GM12878 (cell line): ENCODE results near the gene B4GALT5. TPM values are rescaled to one million over a fixed set of nuclear protein-coding genes. Genes with fewer than 3 reads are reported as not detected.

Experiments
- ATAC-seq: fragments of 200-7000 bp; cut with Tn5 transposase; 3 replicates; pipeline ENCODE4 v1.9.1; 2020; ENCODE audit warnings: mild to moderate bottlenecking, moderate library complexity
- BruUV-seq: library from RNA; stranded (reverse); fragments of 400-500 nt; replicated peaks from 2 replicates; lab custom pipeline; 2021; lab: Mats Ljungman, UMichigan
- CTCF ChIA-PET: fragments of 300-600 bp; sonication (Branson Sonifier 250); formaldehyde crosslinking; extraction: SDS; loops from one replicate; lab custom pipeline; 2021; ENCODE audit warnings: inconsistent platforms; lab: Yijun Ruan, JAX
- POLR2A ChIA-PET: fragments of 350-600 bp; formaldehyde crosslinking; extraction: SDS; loops from one replicate; lab custom pipeline; 2021; ENCODE audit warnings: inconsistent platforms; lab: Charles Lee
- RAD21 ChIA-PET: fragments of 300-600 bp; sonication (Branson Sonifier 250); formaldehyde crosslinking; loops from one replicate; lab custom pipeline; 2023; ENCODE audit warnings: antibody characterized with exemption; ENCODE audit not compliant: unreplicated experiment; lab: Charles Lee
- SMC1A ChIA-PET: fragments of 300-600 bp; sonication (Branson Sonifier 250); formaldehyde crosslinking; loops from one replicate; lab custom pipeline; 2023; ENCODE audit not compliant: unreplicated experiment, uncharacterized antibody; lab: Charles Lee
- DNase-seq: peaks from one replicate; pipeline ENCODE4 v3.0.0-alpha.2; 2011; ENCODE audit warnings: low read depth, low spot score
- FAIRE-seq: peaks from 3 replicates; lab custom pipeline; 2011; peaks lifted over from hg19 to GRCh38; lab: Jason Lieb, UNC
- H2AFZ ChIP-seq: 2 replicates; pipeline ENCODE4 v1.6.0; 2011; ENCODE audit warnings: low read depth, low read length, control low read depth; ENCODE audit not compliant: control insufficient read depth
- H3K27ac ChIP-seq: 2 replicates; pipeline ENCODE4 v1.5.1; 2011; ENCODE audit warnings: control low read depth; ENCODE audit not compliant: control insufficient read depth, insufficient read depth
- H3K27me3 ChIP-seq, 2 experiments: replicated peaks in 1 of 2; 2 replicates each; pipeline versions ENCODE4 v1.6.0 to v1.6.1; 2011; ENCODE audit warnings: low read length in 1 of 2; ENCODE audit not compliant: control insufficient read depth in 2 of 2, insufficient read depth in 2 of 2
- H3K36me3 ChIP-seq, 2 experiments: 2 replicates each; pipeline ENCODE4 v1.5.1; 2011; ENCODE audit warnings: low read length in 1 of 2; ENCODE audit not compliant: control insufficient read depth in 2 of 2, insufficient read depth in 2 of 2
- H3K4me1 ChIP-seq: 2 replicates; pipeline ENCODE4 v1.6.1; 2011; ENCODE audit warnings: mild to moderate bottlenecking, low read length, moderate library complexity, mixed read lengths; ENCODE audit not compliant: control insufficient read depth, insufficient read depth
- H3K4me2 ChIP-seq: 2 replicates; pipeline ENCODE4 v1.6.0; 2011; ENCODE audit warnings: control low read depth; ENCODE audit not compliant: control insufficient read depth, insufficient read depth
- H3K4me3 ChIP-seq: fragments of 200-600 bp; sonication (generic); 2 replicates; pipeline ENCODE4 v1.5.1; 2016
- H3K79me2 ChIP-seq: 2 replicates; pipeline ENCODE4 v1.6.0; 2011; ENCODE audit warnings: low read length; ENCODE audit not compliant: control insufficient read depth, insufficient read depth
- H3K9ac ChIP-seq: 2 replicates; pipeline ENCODE4 v1.8.0; 2011; ENCODE audit warnings: low read length, control low read depth, mixed read lengths; ENCODE audit not compliant: control insufficient read depth, insufficient read depth
- H3K9me3 ChIP-seq: replicated peaks from 3 replicates; pipeline ENCODE4 v1.5.1; 2011; ENCODE audit warnings: mild to moderate bottlenecking, low read length; ENCODE audit not compliant: control insufficient read depth, insufficient read depth
- H4K20me1 ChIP-seq: 2 replicates; pipeline ENCODE4 v1.6.0; 2011; ENCODE audit not compliant: control insufficient read depth, insufficient read depth
- BACH1 ChIP-seq: fragments of 450-650 bp; IDR thresholded peaks from 2 replicates; pipeline ENCODE4 v1.6.1; 2017; ENCODE audit warnings: mild to moderate bottlenecking, borderline replicate concordance
- BCL11A ChIP-seq: IDR thresholded peaks from 2 replicates; pipeline ENCODE4 v1.6.1; 2011; ENCODE audit warnings: low read depth, low read length
- CHD2 ChIP-seq: IDR thresholded peaks from 2 replicates; pipeline ENCODE4 v1.6.1; 2011; ENCODE audit warnings: low read depth, low read length, improper control_type of control experiment, borderline replicate concordance
- FOXM1 ChIP-seq: IDR thresholded peaks from 2 replicates; pipeline ENCODE4 v1.6.1; 2012; ENCODE audit warnings: low read depth, mild to moderate bottlenecking, inconsistent platforms, low read length, moderate library complexity
- KLF5 ChIP-seq: fragments of 450-650 bp; IDR thresholded peaks from 2 replicates; pipeline ENCODE4 v1.6.1; 2014; ENCODE audit warnings: mild to moderate bottlenecking; ENCODE audit not compliant: partially characterized antibody
- MXI1 ChIP-seq: fragments of 150-350 bp; IDR thresholded peaks from 2 replicates; pipeline ENCODE4 v1.6.1; 2011; ENCODE audit warnings: low read depth, mild to moderate bottlenecking, inconsistent platforms, low read length, improper control_type of control experiment
- NFIC ChIP-seq: IDR thresholded peaks from 2 replicates; pipeline ENCODE4 v1.6.1; 2012; ENCODE audit warnings: low read depth, mild to moderate bottlenecking, inconsistent platforms, low read length, moderate library complexity
- SKIL ChIP-seq: fragments of 450-650 bp; IDR thresholded peaks from 2 replicates; pipeline ENCODE4 v1.6.1; 2017; ENCODE audit warnings: mild to moderate bottlenecking, low read depth, inconsistent platforms; ENCODE audit not compliant: poor library complexity, severe bottlenecking
- SMAD5 ChIP-seq: IDR thresholded peaks from 2 replicates; pipeline ENCODE4 v1.6.1; 2016; ENCODE audit warnings: antibody characterized with exemption, low read depth
- WGBS: methylation state at CpG from one replicate; pipeline ENCODE4 v1.1.6; 2016; ENCODE audit warnings: low lambda C conversion rate; ENCODE audit not compliant: insufficient replicate concordance, insufficient coverage; ENCODE audit errors: missing lambda C conversion rate; 5-methylcytosine and 5-hydroxymethylcytosine counted together
- in situ Hi-C: fragments of 300-500 bp; cut with MboI; formaldehyde crosslinking; loops from 9 replicates; pipeline ENCODE4 v1.14.3; 2018; ENCODE audit warnings: mixed read lengths
- intact Hi-C: fragments of 100-400 bp; cut with micrococcal nuclease; formaldehyde crosslinking; loops from one replicate; pipeline ENCODE4 v1.14.2; 2022; ENCODE audit not compliant: unreplicated experiment
- polyA plus RNA-seq, 11 experiments: library from polyadenylated mRNA; depleted of rRNA in 4 of 11; unstranded in 6 of 11; stranded (reverse) in 5 of 11; fragments of >200 nt; fragmentation: Nextera tagmentation in 4 of 11; fragmentation: Illumina TruSeq in 1 of 11; extraction: Ambion mirVana in 4 of 11; extraction: Trizol in 1 of 11; gene quantifications; 1 replicate in 1 of 11; 2 replicates in 10 of 11; pipeline versions ENCODE4 v1.2.1 to v1.2.3, GENCODE V29; 2011 to 2016; ENCODE audit warnings: inconsistent platforms in 2 of 11, missing spikeins in 2 of 11, low read depth in 1 of 11
- total RNA-seq, 4 experiments: library from RNA; depleted of rRNA in 3 of 4; stranded (reverse); fragments of >200 nt in 3 of 4; fragmentation: Illumina TruSeq in 1 of 4; extraction: Trizol in 1 of 4; gene quantifications; 2 replicates each; pipeline versions ENCODE4 v1.2.1 to v1.2.3, GENCODE V29; 2013 to 2021
- TF ChIP-seq, protein P1 (sequence below): fragments of 450-650 bp; IDR thresholded peaks from 2 replicates; pipeline ENCODE4 v1.6.1; 2017; ENCODE audit warnings: antibody characterized with exemption, mild to moderate bottlenecking, moderate library complexity

The B4GALT5 gene
- total and polyA plus RNA-seq, 10 of the 15 experiments (the other 5 are each of a cell fraction or from before 2014, with no cell fraction given): 2.0 to 55.5 (median 20.2) TPM

- H3K36me3 ChIP-seq: peaks cover 0 to 4% of the 10 kb centered on the region in 2 experiments; a peak in 2 of 4 replicates
- FAIRE-seq: no peak
- peak overlapping the region; percentile 3; the same call in 1 of the 2 replicates for H3K9ac ChIP-seq
- H3K79me2 ChIP-seq: peaks cover 97% of the 10 kb centered on the region
- peak overlapping the region; percentile 40 for H3K4me3 ChIP-seq
- no peak overlapping the region for H2AFZ ChIP-seq
- ChIA-PET RAD21 (interaction anchor here (0.6 to 6.9 kb wide), 9 partner anchors 12 to 146 kb away, joined by 3 to 49 read pairs (median 4); no protein-coding TSS in a partner anchor), CTCF (interaction anchor here (1.0 to 3.6 kb wide), 3 partner anchors 19 to 148 kb away, joined by 4 to 16 read pairs (median 5); no protein-coding TSS in a partner anchor), SMC1A (interaction anchor here (0.6 to 7.3 kb wide), 12 partner anchors 10 to 139 kb away, joined by 3 to 40 read pairs (median 6); partner anchors contain the start of gene B4GALT5), POLR2A (interaction anchor here (1.4 to 2.2 kb wide), 5 partner anchors 11 to 68 kb away, joined by 3 to 9 read pairs (median 7); no protein-coding TSS in a partner anchor)
- DNase-seq: no peak
- intact Hi-C loops: no loop called here
- no peaks in the 10 kb centered on the region; the same call in 2 of the 3 replicates for H3K9me3 ChIP-seq
- ATAC-seq: peak; percentile 17
- H3K27ac ChIP-seq: peak overlapping the region; percentile 73
- no TSS peak for BruUV-seq
- peak overlapping the region; percentile 65 for H3K4me2 ChIP-seq
- in situ Hi-C loops: loop anchor here (25.0 kb wide), 1 partner anchor 814 kb away; the partner anchor contains the start of gene PTPN1
- H3K27me3 ChIP-seq: no peaks in the 10 kb centered on the region
- TF ChIP-seq BACH1: no peak
- TF ChIP-seq MXI1: 0 out of 2 replicates have a peak, but pooled peaks have one; percentile 22
- H4K20me1 ChIP-seq: peaks cover 3% of the 10 kb centered on the region; the same call in 1 of the 2 replicates
- WGBS: 82% methylated on average over 5 of the region's 5 CpGs
- H3K4me1 ChIP-seq: peaks cover 62% of the 10 kb centered on the region
Measured at GRCh38 chr20:49698477-49698876, 15.2 kb downstream of the B4GALT5 start.

- POLR2A ChIA-PET: interaction anchor here (0.5 to 5.6 kb wide), 8 partner anchors 10 to 105 kb away, joined by 3 to 34 read pairs (median 4); no protein-coding TSS in a partner anchor
- TF ChIP-seq KLF5 (no peak), NFIC (no peak), FOXM1 (no peak), SMAD5 (no peak), SKIL (no peak), CHD2 (no peak), BCL11A (no peak)
- TF ChIP-seq, protein P1, sequence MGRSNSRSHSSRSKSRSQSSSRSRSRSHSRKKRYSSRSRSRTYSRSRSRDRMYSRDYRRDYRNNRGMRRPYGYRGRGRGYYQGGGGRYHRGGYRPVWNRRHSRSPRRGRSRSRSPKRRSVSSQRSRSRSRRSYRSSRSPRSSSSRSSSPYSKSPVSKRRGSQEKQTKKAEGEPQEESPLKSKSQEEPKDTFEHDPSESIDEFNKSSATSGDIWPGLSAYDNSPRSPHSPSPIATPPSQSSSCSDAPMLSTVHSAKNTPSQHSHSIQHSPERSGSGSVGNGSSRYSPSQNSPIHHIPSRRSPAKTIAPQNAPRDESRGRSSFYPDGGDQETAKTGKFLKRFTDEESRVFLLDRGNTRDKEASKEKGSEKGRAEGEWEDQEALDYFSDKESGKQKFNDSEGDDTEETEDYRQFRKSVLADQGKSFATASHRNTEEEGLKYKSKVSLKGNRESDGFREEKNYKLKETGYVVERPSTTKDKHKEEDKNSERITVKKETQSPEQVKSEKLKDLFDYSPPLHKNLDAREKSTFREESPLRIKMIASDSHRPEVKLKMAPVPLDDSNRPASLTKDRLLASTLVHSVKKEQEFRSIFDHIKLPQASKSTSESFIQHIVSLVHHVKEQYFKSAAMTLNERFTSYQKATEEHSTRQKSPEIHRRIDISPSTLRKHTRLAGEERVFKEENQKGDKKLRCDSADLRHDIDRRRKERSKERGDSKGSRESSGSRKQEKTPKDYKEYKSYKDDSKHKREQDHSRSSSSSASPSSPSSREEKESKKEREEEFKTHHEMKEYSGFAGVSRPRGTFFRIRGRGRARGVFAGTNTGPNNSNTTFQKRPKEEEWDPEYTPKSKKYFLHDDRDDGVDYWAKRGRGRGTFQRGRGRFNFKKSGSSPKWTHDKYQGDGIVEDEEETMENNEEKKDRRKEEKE: no peak
Measured at GRCh38 chr20:49697071-49697470, 16.6 kb downstream of the B4GALT5 start.

More at GRCh38 chr20:49697071-49697470, 16.6 kb downstream of the B4GALT5 start:
- H3K79me2 ChIP-seq: peaks cover 97% of the 10 kb centered on the region
- no peak overlapping the region for H3K27ac ChIP-seq
- H3K4me3 ChIP-seq: no peak overlapping the region
- ChIA-PET SMC1A (interaction anchor here (0.5 to 7.3 kb wide), 14 partner anchors 9 to 149 kb away, joined by 3 to 40 read pairs (median 4); no protein-coding TSS in a partner anchor), RAD21 (interaction anchor here (1.1 to 6.9 kb wide), 8 partner anchors 8 to 127 kb away, joined by 3 to 49 read pairs (median 4); no protein-coding TSS in a partner anchor), CTCF (interaction anchor here (1.0 to 3.6 kb wide), 6 partner anchors 14 to 150 kb away, joined by 3 to 16 read pairs (median 4); no protein-coding TSS in a partner anchor)
- H3K9ac ChIP-seq: no peak overlapping the region
- H3K4me1 ChIP-seq: peaks cover 63% of the 10 kb centered on the region
- no peak overlapping the region for H2AFZ ChIP-seq
- intact Hi-C loops: no loop called here
- no TSS peak for BruUV-seq
- no peak for FAIRE-seq
- DNase-seq: no peak
- H4K20me1 ChIP-seq: peaks cover 3% of the 10 kb centered on the region; the same call in 1 of the 2 replicates
- 97% methylated on average over 6 of the region's 6 CpGs for WGBS
- no peak overlapping the region for H3K4me2 ChIP-seq
- peaks cover 0 to 7% of the 10 kb centered on the region in 2 experiments; a peak in 2 of 4 replicates for H3K36me3 ChIP-seq
- H3K9me3 ChIP-seq: no peaks in the 10 kb centered on the region; the same call in 2 of the 3 replicates
- in situ Hi-C loops: loop anchor here (25.0 kb wide), 1 partner anchor 815 kb away; the partner anchor contains the start of gene PTPN1
- no peak for ATAC-seq
- no peaks in the 10 kb centered on the region for H3K27me3 ChIP-seq
